ENCODE data around the gene SLC25A12.
"Not testable (repeated sequence)": the region's sequence is repeated elsewhere in the genome, so short reads cannot be mapped to it uniquely, and the experiment has no call there.

The SLC25A12 gene

GRCh38 chr2:171788316-171788993 is 105.6 kb downstream of the SLC25A12 start:
- no peak for DNase-seq

DNA sequence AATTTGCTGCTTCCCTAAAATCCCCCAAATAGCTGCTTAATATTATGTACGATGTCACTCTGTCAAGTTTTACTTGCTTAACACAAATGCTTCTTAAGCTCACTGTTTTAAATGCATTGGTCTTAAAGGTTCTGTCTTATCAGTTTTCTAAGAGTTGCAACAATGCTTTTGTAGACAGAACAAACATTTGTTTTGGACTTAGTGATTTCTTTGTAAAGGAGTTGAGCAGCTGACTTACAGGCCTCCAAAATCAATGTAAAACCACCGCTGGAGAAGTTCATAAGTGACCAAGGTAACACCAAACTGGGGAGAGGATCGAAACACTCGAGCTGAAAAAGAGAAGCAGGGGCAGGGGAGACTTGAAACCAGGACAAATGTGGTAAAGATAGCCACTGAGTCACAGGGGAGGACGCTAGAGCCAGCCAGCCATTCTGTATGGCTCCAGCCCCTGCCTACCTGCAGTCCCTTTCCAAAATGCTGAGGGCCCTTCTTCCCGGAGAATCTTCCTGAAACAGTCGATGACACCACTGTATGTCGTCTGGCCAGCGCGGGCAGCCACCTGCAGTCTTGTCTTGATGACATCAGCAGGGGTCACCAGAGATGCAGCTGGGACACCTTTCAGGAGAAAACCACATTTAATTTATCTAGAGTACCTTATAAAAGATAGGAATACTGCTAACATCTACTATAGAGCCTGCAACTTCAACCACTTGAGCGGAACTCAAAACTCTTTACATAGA is 106.5 kb downstream of the SLC25A12 start:
- DNase-seq, result no peak

- no peak for DNase-seq
These were observed 108.6 kb downstream of the SLC25A12 start for GRCh38 chr2:171785450-171785849.

DNA sequence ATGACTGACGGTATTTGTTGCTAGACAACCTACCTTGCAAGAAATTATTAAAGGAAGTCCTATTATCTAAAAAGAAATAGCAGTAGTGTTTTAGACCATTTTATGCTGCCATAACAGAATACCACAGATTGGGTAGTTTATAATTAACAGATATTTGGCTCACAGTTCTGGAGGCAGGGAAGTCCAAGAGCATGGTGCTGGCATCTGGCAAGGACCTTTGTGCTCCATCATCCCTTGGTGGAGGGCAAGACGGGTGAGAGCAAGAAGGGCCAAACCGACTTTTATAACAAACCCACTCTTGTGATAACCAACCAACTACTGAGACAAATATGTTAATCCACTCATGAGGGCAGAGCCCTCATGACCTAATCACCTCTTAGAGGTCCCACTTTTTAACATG is 115.5 kb downstream of the SLC25A12 start:
- DNase-seq, result no peak

DNA sequence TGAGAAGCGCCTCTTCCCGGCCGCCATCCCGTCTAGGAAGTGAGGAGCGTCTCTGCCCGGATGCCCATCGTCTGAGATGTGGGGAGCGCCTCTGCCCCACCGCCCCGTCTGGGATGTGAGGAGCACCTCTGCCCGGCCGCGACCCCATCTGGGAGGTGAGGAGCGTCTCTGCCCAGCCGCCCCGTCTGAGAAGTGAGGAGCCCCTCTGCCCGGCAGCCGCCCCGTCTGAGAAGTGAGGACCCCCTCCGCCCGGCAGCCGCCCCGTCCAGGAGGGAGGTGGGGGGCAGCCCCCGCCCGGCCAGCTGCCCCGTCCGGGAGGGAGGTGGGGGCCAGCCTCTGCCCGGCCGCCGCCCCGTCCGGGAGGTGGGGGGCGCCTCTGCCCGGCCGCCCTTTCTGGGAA is 119.5 kb downstream of the SLC25A12 start:
- DNase-seq, result not testable (repeated sequence)

DNA sequence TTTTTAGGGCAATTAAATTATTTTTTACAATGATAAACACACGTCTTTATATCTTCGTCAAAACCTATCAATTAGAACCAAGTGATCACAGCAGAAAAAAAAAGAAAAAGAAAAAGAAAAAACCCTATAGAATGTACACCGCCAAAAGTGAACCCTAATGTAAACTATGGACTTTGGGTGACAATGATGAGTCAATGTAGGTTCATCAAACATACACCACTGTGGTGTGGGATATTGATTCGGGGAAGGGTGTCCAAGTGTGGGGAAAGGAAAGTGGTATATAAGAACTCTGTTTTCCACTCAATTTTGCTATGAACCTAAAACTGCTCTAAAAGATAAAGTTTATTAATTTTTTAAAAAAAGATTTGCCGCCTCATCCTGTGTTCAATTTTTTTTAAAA is 121.7 kb downstream of the SLC25A12 start:
- DNase-seq, result no peak

DNA sequence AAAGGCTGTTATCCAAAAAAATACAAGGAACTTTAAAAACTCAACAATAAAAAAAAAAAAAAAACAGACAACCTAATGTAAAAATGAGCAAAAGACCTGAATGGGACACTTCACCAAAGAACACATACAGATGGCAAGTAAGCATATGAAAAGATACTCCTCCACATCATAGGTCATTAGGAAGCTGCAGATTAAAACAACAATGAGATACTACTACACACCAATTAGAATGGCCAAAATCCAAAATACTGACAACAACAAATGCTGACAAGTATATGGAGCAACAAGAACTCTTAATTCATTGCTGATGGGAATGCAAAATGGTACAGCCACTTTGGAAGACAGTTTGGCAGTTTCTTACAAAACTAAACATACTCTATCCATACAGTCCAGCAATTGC is 122.6 kb downstream of the SLC25A12 start:
- no peak for DNase-seq

DNA sequence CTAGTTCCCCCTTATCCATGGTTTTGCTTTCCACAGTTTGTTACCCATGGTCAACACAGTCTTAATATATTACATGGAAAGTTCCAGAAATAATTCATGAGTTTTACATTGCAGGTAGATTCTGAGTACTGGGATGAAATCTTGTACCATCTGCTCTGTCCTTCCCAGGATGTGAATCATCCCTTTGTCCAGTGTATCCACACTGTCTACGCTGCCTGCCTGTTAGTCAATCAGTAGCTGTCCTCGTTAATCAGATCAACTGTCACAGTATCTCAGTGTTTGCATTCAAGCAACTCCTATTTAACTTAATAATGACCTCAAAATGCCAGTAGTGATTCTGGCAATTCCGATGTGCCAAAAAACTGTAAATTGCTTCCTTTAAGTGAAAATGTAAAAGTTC is 130.4 kb downstream of the SLC25A12 start:
- DNase-seq, result no peak

- no peak for DNase-seq
These were observed 131.0 kb downstream of the SLC25A12 start for GRCh38 chr2:171762879-171763573.

GRCh38 chr2:171761176-171761575 is 132.9 kb downstream of the SLC25A12 start:
- not testable (repeated sequence) for DNase-seq

- DNase-seq, result not testable (repeated sequence)
These were observed 135.3 kb downstream of the SLC25A12 start for GRCh38 chr2:171758762-171759161.

DNA sequence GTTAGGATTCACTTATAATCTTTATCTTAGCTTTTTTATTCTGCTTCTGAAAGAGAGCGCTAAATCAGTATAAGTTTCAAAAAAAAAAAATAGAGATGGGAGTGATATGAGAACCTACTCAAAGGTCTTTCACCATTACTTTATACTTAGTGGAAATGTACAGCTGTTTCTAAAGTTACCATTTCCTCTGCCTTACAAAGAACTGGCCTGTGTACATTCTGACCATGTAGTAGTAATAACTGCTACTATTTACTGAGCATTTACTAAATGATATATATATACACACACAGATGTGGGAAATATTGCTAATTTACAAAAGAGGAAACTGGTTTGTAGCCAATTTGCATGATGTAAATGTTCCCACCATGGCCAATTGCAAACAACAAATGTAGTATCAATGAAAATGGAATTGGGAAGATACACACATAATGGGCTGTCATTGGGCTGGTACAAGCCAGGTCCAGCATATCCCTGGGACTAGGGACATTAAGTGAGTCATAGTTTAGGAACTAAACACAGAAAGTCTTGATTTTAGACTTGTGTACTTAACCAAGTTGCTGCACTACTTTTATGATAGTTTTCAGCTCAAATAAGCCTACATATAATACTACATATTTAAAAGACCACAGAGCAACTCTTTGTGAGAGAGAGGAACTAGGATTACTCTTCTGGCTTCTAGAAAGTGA is 139.6 kb downstream of the SLC25A12 start:
- no peak for DNase-seq

GRCh38 chr2:171747371-171747770 is 146.7 kb downstream of the SLC25A12 start:
- no peak for DNase-seq

DNA sequence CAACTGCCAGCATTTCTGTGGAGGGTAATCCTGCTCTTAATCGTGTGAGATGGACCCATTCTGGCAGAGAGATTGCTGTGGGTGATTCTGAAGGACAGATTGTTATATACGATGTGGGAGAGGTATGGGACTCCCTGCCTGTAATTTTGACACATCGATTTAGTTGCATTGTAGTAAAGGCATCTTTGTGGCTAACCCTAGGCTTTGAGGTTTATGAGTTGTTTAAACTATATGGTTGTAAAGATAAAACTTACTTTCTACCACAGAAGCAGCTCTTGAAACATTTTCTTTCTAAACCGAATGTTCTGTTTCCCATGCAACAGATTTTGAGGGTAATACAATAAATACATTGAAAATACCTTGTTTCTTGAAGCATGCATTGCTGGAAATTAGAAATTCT is 148.2 kb downstream of the SLC25A12 start:
- no peak for DNase-seq

- DNase-seq, result no peak
These were observed 148.9 kb downstream of the SLC25A12 start for GRCh38 chr2:171745141-171745540.

- DNase-seq, result no peak
These were observed 151.3 kb downstream of the SLC25A12 start for GRCh38 chr2:171742760-171743159.

DNA sequence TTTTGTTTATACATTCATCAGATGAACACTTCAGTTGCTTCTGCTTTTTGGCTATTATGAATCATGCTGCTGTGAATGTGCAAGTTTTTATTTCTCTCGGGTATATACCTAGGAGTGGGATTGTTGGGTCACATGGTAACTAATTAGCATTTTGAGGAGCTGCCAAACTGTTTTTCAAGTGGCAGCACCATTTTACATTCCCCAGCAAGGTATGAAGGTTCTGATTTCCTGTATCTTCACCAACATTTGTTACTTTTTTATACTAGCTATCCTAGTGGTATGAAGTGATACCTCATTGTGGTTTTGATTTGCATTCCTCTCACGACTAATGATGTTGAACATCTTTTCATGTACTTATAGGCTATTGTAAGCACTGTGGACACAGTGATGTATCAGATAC is 152.9 kb downstream of the SLC25A12 start:
- DNase-seq, result no peak

DNA sequence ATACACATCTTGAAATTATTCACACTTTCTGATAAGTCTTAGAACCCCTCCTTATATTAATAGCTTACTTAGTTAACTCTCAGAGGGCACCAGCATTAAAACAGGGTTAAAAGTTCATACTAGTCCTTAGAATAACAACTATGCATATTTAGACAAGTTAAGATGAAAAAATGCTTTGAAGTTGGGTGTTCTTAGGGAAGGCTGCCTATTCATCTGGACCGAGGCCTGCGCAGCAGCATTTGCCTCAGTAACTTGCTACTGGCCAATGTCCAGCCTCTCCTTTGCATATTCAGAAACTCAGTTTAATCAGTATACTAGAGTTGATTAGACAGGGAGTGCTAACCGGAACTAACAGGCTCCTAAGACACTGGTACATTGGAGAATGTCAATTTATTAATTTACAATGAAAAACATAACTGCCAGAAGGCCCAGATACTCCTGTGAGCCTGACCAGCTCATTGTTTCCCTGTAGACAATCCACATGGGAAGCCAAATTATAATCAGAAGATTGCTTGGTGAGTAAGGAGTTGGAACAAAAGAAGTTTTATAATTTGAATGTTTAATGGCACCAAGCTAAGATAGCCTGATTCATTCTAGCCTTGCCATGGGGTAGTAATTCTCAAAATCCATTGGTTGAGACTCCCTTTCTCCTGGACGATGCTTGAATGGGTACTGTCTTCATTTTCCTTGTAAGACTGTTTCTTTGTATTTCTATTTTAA is 157.9 kb downstream of the SLC25A12 start:
- DNase-seq, result no peak

Data from NCI-H1417 treated with DMSO at 0.1 percent for 48 hours (cell line).